Measurements from ENCODE around the gene CD300LD.

The CD300LD gene

GRCh38 chr17:74599023-74599399 lies 6.9 kb upstream of the CD300LD start:
- Histone ChIP-seq H3K36me3 (ENCODE audit: control insufficient read depth, insufficient read depth, low read length) (no peaks in the 10 kb centered on the region), H3K27me3 (ENCODE audit: control insufficient read depth, insufficient read depth, low read length, poor library complexity, severe bottlenecking) (no peaks in the 10 kb centered on the region), H3K4me3 (ENCODE audit: insufficient read depth, low read depth, low read length) (no peak overlapping the region), H3K27ac (ENCODE audit: insufficient read depth, low read depth, low read length, poor library complexity, severe bottlenecking) (no peak overlapping the region), H3K9me3 (ENCODE audit: control insufficient read depth, low read length) (no peaks in the 10 kb centered on the region), H3K4me1 (ENCODE audit: control insufficient read depth, insufficient read depth, low read length) (peaks cover 11% of the 10 kb centered on the region)
- 56 to 60% methylated on average over 3 of the region's 3 CpGs for WGBS, 2 experiments

- no peaks in the 10 kb centered on the region for H3K27me3 ChIP-seq (ENCODE audit: control insufficient read depth, insufficient read depth, low read length, poor library complexity, severe bottlenecking)
- H3K4me1 ChIP-seq (ENCODE audit: control insufficient read depth, insufficient read depth, low read length): peaks cover 11% of the 10 kb centered on the region
- no peak overlapping the region for H3K27ac ChIP-seq (ENCODE audit: insufficient read depth, low read depth, low read length, poor library complexity, severe bottlenecking)
- H3K36me3 ChIP-seq (ENCODE audit: control insufficient read depth, insufficient read depth, low read length): no peaks in the 10 kb centered on the region
- no peaks in the 10 kb centered on the region for H3K9me3 ChIP-seq (ENCODE audit: control insufficient read depth, low read length)
- 75 to 79% methylated on average over 4 of the region's 4 CpGs for WGBS, 2 experiments
- H3K4me3 ChIP-seq (ENCODE audit: insufficient read depth, low read depth, low read length): no peak overlapping the region
Observed at GRCh38 chr17:74598346-74599022, 6.4 kb upstream of the CD300LD start.

- no peaks in the 10 kb centered on the region for H3K36me3 ChIP-seq (ENCODE audit: control insufficient read depth, insufficient read depth, low read length)
- H3K4me1 ChIP-seq (ENCODE audit: control insufficient read depth, insufficient read depth, low read length): peaks cover 2% of the 10 kb centered on the region
- WGBS, 2 experiments: 85 to 88% methylated on average over 8 of the region's 8 CpGs
- H3K27me3 ChIP-seq (ENCODE audit: control insufficient read depth, insufficient read depth, low read length, poor library complexity, severe bottlenecking): no peaks in the 10 kb centered on the region
- no peak overlapping the region for H3K4me3 ChIP-seq (ENCODE audit: insufficient read depth, low read depth, low read length)
- H3K27ac ChIP-seq (ENCODE audit: insufficient read depth, low read depth, low read length, poor library complexity, severe bottlenecking): no peak overlapping the region
- H3K9me3 ChIP-seq (ENCODE audit: control insufficient read depth, low read length): no peaks in the 10 kb centered on the region
Observed at GRCh38 chr17:74597069-74597790, 5.1 kb upstream of the CD300LD start.

DNA sequence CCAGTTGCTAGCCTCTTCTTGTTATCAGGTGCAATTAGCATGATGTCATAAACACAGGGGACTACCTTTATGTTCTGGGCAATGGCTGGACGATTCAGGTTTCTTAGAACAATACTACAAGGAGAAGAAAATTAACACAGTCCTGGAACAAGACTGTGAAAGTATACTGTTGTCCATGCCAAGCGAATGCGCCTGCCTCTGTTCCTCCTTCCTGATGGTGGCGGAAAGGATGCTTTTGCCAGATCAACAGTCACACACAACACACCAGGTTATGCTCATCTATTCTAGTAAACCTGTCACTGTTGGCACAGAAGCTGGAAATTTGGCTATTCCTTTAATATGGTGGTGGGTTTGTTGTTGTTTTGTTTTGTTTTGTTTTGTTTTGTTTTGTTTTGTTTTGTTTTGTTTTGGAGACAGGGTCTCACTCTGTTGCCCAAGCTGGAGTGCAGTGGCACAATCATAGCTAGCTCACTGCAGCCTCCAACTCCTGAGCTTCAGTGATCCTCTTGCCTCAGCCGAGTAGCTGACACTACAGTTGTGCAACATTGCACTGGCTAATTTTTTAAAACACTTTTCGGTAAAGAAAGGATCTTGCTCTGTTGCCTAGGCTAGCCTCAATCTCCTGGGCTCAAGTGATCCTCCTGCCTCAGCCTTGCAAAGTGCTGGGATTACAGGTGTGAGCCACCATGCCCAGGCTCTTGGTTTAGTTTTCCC lies 3.1 kb upstream of the CD300LD start:
- no peaks in the 10 kb centered on the region for H3K36me3 ChIP-seq (ENCODE audit: control insufficient read depth, insufficient read depth, low read length)
- 79 to 85% methylated on average over 6 of the region's 6 CpGs for WGBS, 2 experiments
- H3K9me3 ChIP-seq (ENCODE audit: control insufficient read depth, low read length): no peaks in the 10 kb centered on the region
- no peaks in the 10 kb centered on the region for H3K4me1 ChIP-seq (ENCODE audit: control insufficient read depth, insufficient read depth, low read length)
- H3K27me3 ChIP-seq (ENCODE audit: control insufficient read depth, insufficient read depth, low read length, poor library complexity, severe bottlenecking): no peaks in the 10 kb centered on the region
- no peak overlapping the region for H3K4me3 ChIP-seq (ENCODE audit: insufficient read depth, low read depth, low read length)
- H3K27ac ChIP-seq (ENCODE audit: insufficient read depth, low read depth, low read length, poor library complexity, severe bottlenecking): no peak overlapping the region

- 86 to 100% methylated on average over 1 of the region's 1 CpG for WGBS, 2 experiments
- Histone ChIP-seq H3K27me3 (ENCODE audit: control insufficient read depth, insufficient read depth, low read length, poor library complexity, severe bottlenecking) (no peaks in the 10 kb centered on the region), H3K36me3 (ENCODE audit: control insufficient read depth, insufficient read depth, low read length) (no peaks in the 10 kb centered on the region), H3K27ac (ENCODE audit: insufficient read depth, low read depth, low read length, poor library complexity, severe bottlenecking) (no peak overlapping the region), H3K4me1 (ENCODE audit: control insufficient read depth, insufficient read depth, low read length) (no peaks in the 10 kb centered on the region), H3K9me3 (ENCODE audit: control insufficient read depth, low read length) (no peaks in the 10 kb centered on the region), H3K4me3 (ENCODE audit: insufficient read depth, low read depth, low read length) (no peak overlapping the region)
Observed at GRCh38 chr17:74591503-74591902, 580 bp downstream of the CD300LD start.

DNA sequence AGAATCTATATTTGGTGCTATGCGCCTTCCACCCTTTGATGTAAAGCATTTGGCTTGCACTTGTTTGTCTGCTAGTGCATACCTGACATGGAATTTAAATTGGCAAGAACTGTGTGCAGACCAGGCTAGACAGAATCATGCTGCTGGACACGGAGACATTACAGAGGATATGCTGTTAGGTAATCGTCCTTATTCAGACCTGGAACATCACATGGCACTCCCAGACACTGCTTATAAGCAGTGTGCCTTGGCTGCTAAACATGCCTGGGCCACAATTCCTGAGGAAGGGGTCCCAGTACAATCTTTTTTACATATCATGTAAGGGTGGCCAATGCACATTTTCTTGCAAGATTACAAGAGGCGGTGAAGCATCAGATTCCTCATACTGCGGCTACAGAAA lies 6.4 kb downstream of the CD300LD start:
- Histone ChIP-seq H3K36me3 (ENCODE audit: control insufficient read depth, insufficient read depth, low read length) (no peaks in the 10 kb centered on the region), H3K27ac (ENCODE audit: insufficient read depth, low read depth, low read length, poor library complexity, severe bottlenecking) (no peak overlapping the region), H3K27me3 (ENCODE audit: control insufficient read depth, insufficient read depth, low read length, poor library complexity, severe bottlenecking) (no peaks in the 10 kb centered on the region), H3K4me1 (ENCODE audit: control insufficient read depth, insufficient read depth, low read length) (no peaks in the 10 kb centered on the region), H3K4me3 (ENCODE audit: insufficient read depth, low read depth, low read length) (no peak overlapping the region), H3K9me3 (ENCODE audit: control insufficient read depth, low read length) (no peaks in the 10 kb centered on the region)
- 91 to 95% methylated on average over 5 of the region's 5 CpGs for WGBS, 2 experiments

- Histone ChIP-seq H3K27me3 (ENCODE audit: control insufficient read depth, insufficient read depth, low read length, poor library complexity, severe bottlenecking) (no peaks in the 10 kb centered on the region), H3K27ac (ENCODE audit: insufficient read depth, low read depth, low read length, poor library complexity, severe bottlenecking) (no peak overlapping the region), H3K9me3 (ENCODE audit: control insufficient read depth, low read length) (no peaks in the 10 kb centered on the region), H3K4me3 (ENCODE audit: insufficient read depth, low read depth, low read length) (no peak overlapping the region), H3K36me3 (ENCODE audit: control insufficient read depth, insufficient read depth, low read length) (no peaks in the 10 kb centered on the region), H3K4me1 (ENCODE audit: control insufficient read depth, insufficient read depth, low read length) (no peaks in the 10 kb centered on the region)
- WGBS, 2 experiments: 71 to 76% methylated on average over 14 of the region's 14 CpGs
Observed at GRCh38 chr17:74584292-74585060, 7.6 kb downstream of the CD300LD start.

DNA sequence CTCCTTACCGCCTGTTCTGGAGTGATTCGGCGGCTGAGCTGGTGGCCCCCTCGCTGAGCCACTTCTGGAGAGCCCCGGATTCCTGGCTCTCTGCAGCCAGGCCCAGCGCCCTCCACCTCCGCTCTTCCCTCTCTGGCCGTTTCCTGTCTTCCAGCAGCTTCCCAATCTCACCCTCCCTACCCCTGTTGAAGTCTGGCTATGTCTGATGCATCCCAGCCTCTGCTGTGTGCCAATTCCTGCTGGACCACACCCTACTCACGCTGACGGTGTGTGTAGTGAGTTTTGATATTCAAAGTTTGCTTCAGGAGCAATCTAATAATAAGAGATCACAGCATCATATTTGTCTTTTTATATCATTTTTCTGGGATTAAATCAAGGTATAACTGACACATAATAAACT lies 9.4 kb downstream of the CD300LD start:
- Histone ChIP-seq H3K4me3 (ENCODE audit: insufficient read depth, low read depth, low read length) (no peak overlapping the region), H3K9me3 (ENCODE audit: control insufficient read depth, low read length) (no peaks in the 10 kb centered on the region), H3K27ac (ENCODE audit: insufficient read depth, low read depth, low read length, poor library complexity, severe bottlenecking) (no peak overlapping the region), H3K36me3 (ENCODE audit: control insufficient read depth, insufficient read depth, low read length) (no peaks in the 10 kb centered on the region), H3K27me3 (ENCODE audit: control insufficient read depth, insufficient read depth, low read length, poor library complexity, severe bottlenecking) (no peaks in the 10 kb centered on the region), H3K4me1 (ENCODE audit: control insufficient read depth, insufficient read depth, low read length) (no peaks in the 10 kb centered on the region)
- 89 to 91% methylated on average over 8 to 10 of the region's 10 CpGs for WGBS, 2 experiments

GRCh38 chr17:74579900-74580299 lies 12.2 kb downstream of the CD300LD start:
- H3K4me1 ChIP-seq (ENCODE audit: control insufficient read depth, insufficient read depth, low read length): no peaks in the 10 kb centered on the region
- no peaks in the 10 kb centered on the region for H3K27me3 ChIP-seq (ENCODE audit: control insufficient read depth, insufficient read depth, low read length, poor library complexity, severe bottlenecking)
- 91 to 94% methylated on average over 7 of the region's 7 CpGs for WGBS, 2 experiments
- H3K4me3 ChIP-seq (ENCODE audit: insufficient read depth, low read depth, low read length): no peak overlapping the region
- H3K27ac ChIP-seq (ENCODE audit: insufficient read depth, low read depth, low read length, poor library complexity, severe bottlenecking): no peak overlapping the region
- H3K9me3 ChIP-seq (ENCODE audit: control insufficient read depth, low read length): no peaks in the 10 kb centered on the region
- H3K36me3 ChIP-seq (ENCODE audit: control insufficient read depth, insufficient read depth, low read length): no peaks in the 10 kb centered on the region

- no peaks in the 10 kb centered on the region for H3K27me3 ChIP-seq (ENCODE audit: control insufficient read depth, insufficient read depth, low read length, poor library complexity, severe bottlenecking)
- no peak overlapping the region for H3K4me3 ChIP-seq (ENCODE audit: insufficient read depth, low read depth, low read length)
- WGBS, 2 experiments: 89 to 90% methylated on average over 9 of the region's 9 CpGs
- no peaks in the 10 kb centered on the region for H3K9me3 ChIP-seq (ENCODE audit: control insufficient read depth, low read length)
- H3K36me3 ChIP-seq (ENCODE audit: control insufficient read depth, insufficient read depth, low read length): no peaks in the 10 kb centered on the region
- H3K4me1 ChIP-seq (ENCODE audit: control insufficient read depth, insufficient read depth, low read length): no peaks in the 10 kb centered on the region
- H3K27ac ChIP-seq (ENCODE audit: insufficient read depth, low read depth, low read length, poor library complexity, severe bottlenecking): no peak overlapping the region
Observed at GRCh38 chr17:74578979-74579378, 13.1 kb downstream of the CD300LD start.
